Calu3 (cell line): ENCODE results near the gene LARGE1. TPM values are rescaled to one million over a fixed set of nuclear protein-coding genes. Genes with fewer than 3 reads are reported as not detected.

Experiments used
- BruUV-seq: library from RNA; stranded (reverse); fragments of 400-500 nt; replicated peaks from 2 replicates; lab custom pipeline; 2021; lab: Mats Ljungman, UMichigan
- CTCF ChIA-PET: fragments of 300-600 bp; sonication (Branson Sonifier 250); formaldehyde crosslinking; loops from one replicate; lab custom pipeline; 2022; ENCODE audit warnings: antibody characterized with exemption; lab: Charles Lee
- DNase-seq: peaks from one replicate; pipeline ENCODE4 v3.0.0; 2022
- H3K27ac Mint-ChIP-seq: one replicate; pipeline ENCODE4 v1.8.0; 2022; ENCODE audit warnings: mixed read lengths; ENCODE audit not compliant: unreplicated experiment
- H3K27me3 Mint-ChIP-seq: one replicate; pipeline ENCODE4 v1.8.0; 2022; ENCODE audit warnings: mixed read lengths; ENCODE audit not compliant: unreplicated experiment
- H3K36me3 Mint-ChIP-seq: one replicate; pipeline ENCODE4 v1.8.0; 2022; ENCODE audit warnings: mild to moderate bottlenecking, moderate library complexity, mixed read lengths; ENCODE audit not compliant: insufficient read depth, unreplicated experiment
- H3K4me1 Mint-ChIP-seq: one replicate; pipeline ENCODE4 v1.8.0; 2022; ENCODE audit warnings: mild to moderate bottlenecking, low read depth, mixed read lengths; ENCODE audit not compliant: unreplicated experiment
- H3K4me3 Mint-ChIP-seq: one replicate; pipeline ENCODE4 v1.8.0; 2022; ENCODE audit warnings: mild to moderate bottlenecking, low read depth, moderate library complexity, mixed read lengths; ENCODE audit not compliant: unreplicated experiment
- H3K9me3 Mint-ChIP-seq: one replicate; pipeline ENCODE4 v1.8.0; 2022; ENCODE audit warnings: low read depth, mixed read lengths; ENCODE audit not compliant: unreplicated experiment
- intact Hi-C: fragments of 100-400 bp; cut with micrococcal nuclease; formaldehyde crosslinking; loops from one replicate; pipeline ENCODE4 v1.10.0; 2022; ENCODE audit not compliant: unreplicated experiment
- total RNA-seq: library from RNA; stranded (reverse); gene quantifications from 2 replicates; pipeline ENCODE4 v1.2.3, GENCODE V29; 2022
- TF ChIP-seq, protein P1 (sequence below): fragments of 200-600 bp; IDR thresholded peaks from one replicate; pipeline ENCODE4 v1.8.0; 2022; ENCODE audit warnings: antibody characterized with exemption; ENCODE audit not compliant: unreplicated experiment

The LARGE1 gene
- total RNA-seq, 1 experiment from 2014 or later: 11.6 TPM

DNA sequence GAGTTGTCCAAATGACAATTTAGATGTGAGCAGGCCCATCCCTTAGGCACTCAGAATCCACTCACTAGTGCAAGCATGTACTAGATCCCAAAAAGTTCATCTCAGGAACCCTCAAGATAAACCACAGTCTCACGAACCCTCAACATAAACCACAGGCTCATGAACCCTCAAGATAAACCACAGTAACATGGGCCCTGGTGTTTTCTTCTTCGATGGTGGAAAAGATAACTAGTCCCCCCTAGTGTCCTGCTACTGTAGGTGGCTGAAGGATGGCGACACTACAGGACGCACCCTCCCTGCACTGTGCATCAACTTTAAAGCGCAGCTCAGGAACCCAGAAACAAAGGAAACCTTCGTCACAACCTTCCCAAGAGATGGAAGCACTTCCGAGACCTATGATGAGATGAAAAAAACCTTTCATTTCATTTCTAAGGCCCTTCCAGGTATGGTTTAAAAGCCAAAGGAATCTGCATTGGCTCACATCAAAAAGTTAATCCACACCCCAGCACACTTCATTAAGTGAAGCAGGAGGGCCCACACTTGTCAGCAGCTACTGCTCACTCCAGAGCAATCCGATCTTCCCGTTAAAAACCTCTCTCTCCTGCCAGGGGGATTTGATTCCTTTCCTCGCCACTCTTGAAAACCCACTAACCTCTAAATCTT, 2.4 kb downstream of the LARGE1 start:
- TSS peak; percentile 28 for BruUV-seq
- peaks cover 43% of the 10 kb centered on the region for H3K27me3 Mint-ChIP-seq
- H3K4me3 Mint-ChIP-seq: no peak overlapping the region
- DNase-seq: no peak
- intact Hi-C loops: loop anchor here (5.0 kb wide), 1 partner anchor 66 kb away; no protein-coding TSS in a partner anchor
- peaks cover 22% of the 10 kb centered on the region for H3K36me3 Mint-ChIP-seq
- peaks cover 16% of the 10 kb centered on the region for H3K4me1 Mint-ChIP-seq
- no peaks in the 10 kb centered on the region for H3K9me3 Mint-ChIP-seq
- TF ChIP-seq, protein P1, sequence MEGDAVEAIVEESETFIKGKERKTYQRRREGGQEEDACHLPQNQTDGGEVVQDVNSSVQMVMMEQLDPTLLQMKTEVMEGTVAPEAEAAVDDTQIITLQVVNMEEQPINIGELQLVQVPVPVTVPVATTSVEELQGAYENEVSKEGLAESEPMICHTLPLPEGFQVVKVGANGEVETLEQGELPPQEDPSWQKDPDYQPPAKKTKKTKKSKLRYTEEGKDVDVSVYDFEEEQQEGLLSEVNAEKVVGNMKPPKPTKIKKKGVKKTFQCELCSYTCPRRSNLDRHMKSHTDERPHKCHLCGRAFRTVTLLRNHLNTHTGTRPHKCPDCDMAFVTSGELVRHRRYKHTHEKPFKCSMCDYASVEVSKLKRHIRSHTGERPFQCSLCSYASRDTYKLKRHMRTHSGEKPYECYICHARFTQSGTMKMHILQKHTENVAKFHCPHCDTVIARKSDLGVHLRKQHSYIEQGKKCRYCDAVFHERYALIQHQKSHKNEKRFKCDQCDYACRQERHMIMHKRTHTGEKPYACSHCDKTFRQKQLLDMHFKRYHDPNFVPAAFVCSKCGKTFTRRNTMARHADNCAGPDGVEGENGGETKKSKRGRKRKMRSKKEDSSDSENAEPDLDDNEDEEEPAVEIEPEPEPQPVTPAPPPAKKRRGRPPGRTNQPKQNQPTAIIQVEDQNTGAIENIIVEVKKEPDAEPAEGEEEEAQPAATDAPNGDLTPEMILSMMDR: no peak
- no peak overlapping the region for H3K27ac Mint-ChIP-seq
- CTCF ChIA-PET: no interaction called here

DNA sequence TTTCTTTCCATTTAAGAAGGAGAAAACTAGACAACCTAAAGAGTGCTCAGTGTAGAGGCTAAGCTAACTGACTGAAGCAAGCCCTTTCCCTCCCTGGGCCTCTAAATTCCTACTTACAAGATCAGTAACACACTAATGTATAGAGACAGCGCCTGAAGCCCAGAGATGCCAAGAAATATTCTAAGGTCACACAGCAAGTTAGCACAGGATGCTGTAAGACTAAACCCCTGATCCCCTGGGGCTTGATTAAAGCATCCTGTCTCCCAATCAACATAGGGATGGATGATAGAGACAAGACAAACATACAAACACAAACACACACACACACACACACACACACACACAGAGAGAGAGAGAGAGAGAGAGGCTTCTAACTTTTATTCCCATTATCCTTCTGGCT, 5.6 kb downstream of the LARGE1 start:
- peaks cover 22% of the 10 kb centered on the region for H3K27me3 Mint-ChIP-seq
- peaks cover 11% of the 10 kb centered on the region for H3K4me1 Mint-ChIP-seq
- peaks cover 4% of the 10 kb centered on the region for H3K9me3 Mint-ChIP-seq
- peaks cover 6% of the 10 kb centered on the region for H3K36me3 Mint-ChIP-seq
- H3K4me3 Mint-ChIP-seq: no peak overlapping the region
- CTCF ChIA-PET: no interaction called here
- no TSS peak for BruUV-seq
- no peak overlapping the region for H3K27ac Mint-ChIP-seq
- TF ChIP-seq, protein P1: no peak
- intact Hi-C loops: loop anchor here (5.0 kb wide), 1 partner anchor 62 kb away; no protein-coding TSS in a partner anchor
- DNase-seq: no peak

- Mint-ChIP-seq H3K27ac (no peak overlapping the region), H3K27me3 (peaks cover 16% of the 10 kb centered on the region), H3K4me3 (no peak overlapping the region), H3K4me1 (peaks cover 8% of the 10 kb centered on the region), H3K9me3 (peaks cover 7% of the 10 kb centered on the region), H3K36me3 (peaks cover under 1% of the 10 kb centered on the region)
- TF ChIP-seq, protein P1: no peak
- no peak for DNase-seq
- CTCF ChIA-PET: no interaction called here
- intact Hi-C loops: no loop called here
- BruUV-seq: no TSS peak
These were observed 6.1 kb downstream of the LARGE1 start for GRCh38 chr22:33914131-33914530.

- H3K36me3 Mint-ChIP-seq: no peaks in the 10 kb centered on the region
- peaks cover 7% of the 10 kb centered on the region for H3K9me3 Mint-ChIP-seq
- no peaks in the 10 kb centered on the region for H3K4me1 Mint-ChIP-seq
- H3K4me3 Mint-ChIP-seq: no peak overlapping the region
- TF ChIP-seq, protein P1: no peak
- BruUV-seq: no TSS peak
- H3K27me3 Mint-ChIP-seq: peaks cover 7% of the 10 kb centered on the region
- intact Hi-C loops: no loop called here
- no peak for DNase-seq
- no peak overlapping the region for H3K27ac Mint-ChIP-seq
- CTCF ChIA-PET: no interaction called here
These were observed 7.1 kb downstream of the LARGE1 start for GRCh38 chr22:33913188-33913587.
